Measurements from ENCODE around the gene APBA2. TPM values are rescaled to one million over a fixed set of nuclear protein-coding genes. Genes with fewer than 3 reads are reported as not detected.
A peak's percentile ranks its signal among the peaks of the same experiment; 100 is the strongest.

APBA2 gene
- total RNA-seq, 1 donor from 2014 or later = 41.0 TPM

GRCh38 chr15:28987337-28987736, 101.6 kb downstream of the APBA2 start:
- no peak overlapping the region for H3K27ac Mint-ChIP-seq
- DNase-seq (ENCODE audit: low spot score, unreplicated experiment) = no peak

GRCh38 chr15:28989239-28989830, 103.6 kb downstream of the APBA2 start:
- H3K4me1 Mint-ChIP-seq (ENCODE audit: low read depth) = peaks cover 19% of the 10 kb centered on the region
- no peak overlapping the region for H3K4me3 Mint-ChIP-seq (ENCODE audit: low read depth)
- H3K27ac Mint-ChIP-seq = peak overlapping the region; percentile 34
- H3K9me3 Mint-ChIP-seq (ENCODE audit: low read depth) = no peaks in the 10 kb centered on the region
- peak; percentile 26 for TF ChIP-seq CTCF (IDR thresholded peaks at IDR 0.05; ENCODE audit: unreplicated experiment)
- no peak for DNase-seq (ENCODE audit: low spot score, unreplicated experiment)
- no peaks in the 10 kb centered on the region for H3K36me3 Mint-ChIP-seq (ENCODE audit: insufficient read depth)
- H3K27me3 Mint-ChIP-seq = no peaks in the 10 kb centered on the region

More at GRCh38 chr15:28987337-28987736, 101.6 kb downstream of the APBA2 start:
- no peaks in the 10 kb centered on the region for H3K9me3 Mint-ChIP-seq (ENCODE audit: low read depth)
- H3K4me1 Mint-ChIP-seq (ENCODE audit: low read depth) = peaks cover 17% of the 10 kb centered on the region
- no peak for TF ChIP-seq CTCF (IDR thresholded peaks at IDR 0.05; ENCODE audit: unreplicated experiment)
- H3K36me3 Mint-ChIP-seq (ENCODE audit: insufficient read depth) = no peaks in the 10 kb centered on the region
- H3K4me3 Mint-ChIP-seq (ENCODE audit: low read depth) = no peak overlapping the region
- no peaks in the 10 kb centered on the region for H3K27me3 Mint-ChIP-seq

- Mint-ChIP-seq H3K36me3 (ENCODE audit: insufficient read depth) (no peaks in the 10 kb centered on the region), H3K4me3 (ENCODE audit: low read depth) (no peak overlapping the region), H3K27ac (peak overlapping the region; percentile 34), H3K27me3 (no peaks in the 10 kb centered on the region), H3K4me1 (ENCODE audit: low read depth) (peaks cover 17% of the 10 kb centered on the region), H3K9me3 (ENCODE audit: low read depth) (no peaks in the 10 kb centered on the region)
- TF ChIP-seq CTCF (IDR thresholded peaks at IDR 0.05; ENCODE audit: unreplicated experiment) = no peak
- DNase-seq (ENCODE audit: low spot score, unreplicated experiment) = no peak
These were observed 104.1 kb downstream of the APBA2 start for GRCh38 chr15:28989896-28990295.

- H3K4me1 Mint-ChIP-seq (ENCODE audit: low read depth) = peaks cover 13% of the 10 kb centered on the region
- H3K27me3 Mint-ChIP-seq = no peaks in the 10 kb centered on the region
- no peak overlapping the region for H3K4me3 Mint-ChIP-seq (ENCODE audit: low read depth)
- H3K27ac Mint-ChIP-seq = no peak overlapping the region
- DNase-seq (ENCODE audit: low spot score, unreplicated experiment) = no peak
- no peaks in the 10 kb centered on the region for H3K36me3 Mint-ChIP-seq (ENCODE audit: insufficient read depth)
- H3K9me3 Mint-ChIP-seq (ENCODE audit: low read depth) = no peaks in the 10 kb centered on the region
- TF ChIP-seq CTCF (IDR thresholded peaks at IDR 0.05; ENCODE audit: unreplicated experiment) = no peak
These were observed 104.6 kb downstream of the APBA2 start for GRCh38 chr15:28990390-28990789.

- H3K36me3 Mint-ChIP-seq (ENCODE audit: insufficient read depth) = no peaks in the 10 kb centered on the region
- peaks cover 12% of the 10 kb centered on the region for H3K4me1 Mint-ChIP-seq (ENCODE audit: low read depth)
- H3K27me3 Mint-ChIP-seq = no peaks in the 10 kb centered on the region
- no peak overlapping the region for H3K4me3 Mint-ChIP-seq (ENCODE audit: low read depth)
- DNase-seq (ENCODE audit: low spot score, unreplicated experiment) = no peak
- no peaks in the 10 kb centered on the region for H3K9me3 Mint-ChIP-seq (ENCODE audit: low read depth)
- no peak for TF ChIP-seq CTCF (IDR thresholded peaks at IDR 0.05; ENCODE audit: unreplicated experiment)
- no peak overlapping the region for H3K27ac Mint-ChIP-seq
These were observed 105.7 kb downstream of the APBA2 start for GRCh38 chr15:28991236-28992171.

Measured in progenitor cell of endocrine pancreas (in vitro differentiated cells).